Endometrial microvascular endothelial cells (primary cell): ENCODE data around the gene DNMT3B. TPM values are rescaled to one million over a fixed set of nuclear protein-coding genes. Genes with fewer than 3 reads are reported as not detected.

ENCODE experiments used
- in situ Hi-C: cut with HindIII; loops from 2 replicates; pipeline ENCODE4 v1.10.0; 2017; ENCODE audit warnings: low sequenced_read_pairs, low pct_unique_long_range_greater_than_20kb; ENCODE audit errors: inconsistent ontology term
- total RNA-seq: library from RNA; depleted of rRNA; stranded (reverse); fragments of >200 nt; gene quantifications from one replicate; pipeline ENCODE4 v1.2.3, GENCODE V29; 2015; ENCODE audit errors: inconsistent ontology term

DNMT3B gene
- total RNA-seq, 1 donor from 2014 or later: 8.7 TPM

DNA sequence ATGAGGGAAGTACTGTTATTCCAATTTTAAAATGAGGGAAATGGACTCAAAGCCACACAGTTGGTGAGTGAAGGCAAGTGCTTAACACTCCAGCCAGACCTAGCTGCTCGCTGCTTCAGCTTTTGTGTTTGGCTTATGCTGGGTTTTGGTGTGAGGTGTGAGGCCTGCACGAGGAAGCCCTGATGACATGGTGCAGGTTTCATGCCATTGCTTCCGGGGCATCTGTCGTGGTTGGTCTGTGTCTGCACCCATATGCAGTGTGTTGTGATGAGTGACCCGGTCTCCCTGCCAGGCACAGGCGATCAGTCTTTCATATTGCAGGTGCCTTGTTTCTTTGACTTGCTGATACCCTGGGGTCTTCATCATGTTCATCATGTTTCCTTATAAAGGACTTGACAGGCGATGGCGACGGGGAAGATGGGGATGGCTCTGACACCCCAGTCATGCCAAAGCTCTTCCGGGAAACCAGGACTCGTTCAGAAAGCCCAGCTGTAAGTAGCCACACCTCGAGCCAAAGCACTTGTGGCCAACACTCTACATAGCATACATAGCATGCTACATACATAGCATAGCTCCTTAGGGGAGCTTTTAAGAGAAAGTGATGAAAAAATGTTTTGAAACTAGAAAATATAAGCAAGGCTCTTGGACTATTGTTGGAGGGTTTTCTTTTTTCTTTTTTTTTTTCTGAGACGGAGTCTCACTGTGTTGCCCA is 22.3 kb downstream of the DNMT3B start:
- in situ Hi-C loops: loop anchor here (25.0 kb wide), 1 partner anchor 97 kb away; no protein-coding TSS in a partner anchor

DNA sequence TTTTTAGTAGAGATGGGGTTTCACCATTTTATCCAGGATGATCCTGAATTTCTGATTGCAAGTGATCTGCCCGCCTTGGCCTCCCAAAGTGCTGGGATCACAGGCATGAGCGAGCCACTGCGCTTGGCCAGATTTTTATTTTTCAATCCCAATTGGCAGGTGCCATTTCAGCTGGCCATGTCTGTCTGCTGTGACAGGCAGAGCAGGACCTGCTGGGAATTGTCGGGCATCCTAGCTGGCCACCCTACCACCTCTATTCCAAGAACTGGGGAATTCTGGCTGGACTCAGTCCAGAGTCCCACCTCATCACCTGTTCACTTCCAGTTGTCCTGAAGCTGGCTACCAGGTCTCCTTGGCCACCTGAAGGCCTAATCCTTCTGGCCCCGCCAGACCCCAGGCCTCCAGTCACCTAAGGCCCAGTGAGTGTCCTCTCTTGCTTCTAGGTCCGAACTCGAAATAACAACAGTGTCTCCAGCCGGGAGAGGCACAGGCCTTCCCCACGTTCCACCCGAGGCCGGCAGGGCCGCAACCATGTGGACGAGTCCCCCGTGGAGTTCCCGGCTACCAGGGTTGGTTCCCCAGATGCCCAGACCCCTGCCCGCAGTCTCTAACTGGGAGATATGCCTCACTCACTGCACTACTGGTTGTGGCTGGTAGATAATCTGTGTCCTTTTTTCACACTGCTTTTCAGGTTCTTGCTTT is 24.0 kb downstream of the DNMT3B start:
- in situ Hi-C loops: loop anchor here (25.0 kb wide), 1 partner anchor 99 kb away; no protein-coding TSS in a partner anchor

DNA sequence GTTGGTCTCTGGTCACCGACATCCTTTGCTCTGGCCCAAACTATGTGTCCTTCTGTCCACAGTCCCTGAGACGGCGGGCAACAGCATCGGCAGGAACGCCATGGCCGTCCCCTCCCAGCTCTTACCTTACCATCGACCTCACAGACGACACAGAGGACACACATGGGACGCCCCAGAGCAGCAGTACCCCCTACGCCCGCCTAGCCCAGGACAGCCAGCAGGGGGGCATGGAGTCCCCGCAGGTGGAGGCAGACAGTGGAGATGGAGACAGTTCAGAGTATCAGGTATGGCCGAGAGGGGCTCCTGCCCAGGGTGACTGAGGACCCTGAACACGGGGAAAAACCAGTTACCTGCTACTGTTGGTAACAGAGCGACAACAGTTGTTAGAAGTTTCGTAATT is 25.0 kb downstream of the DNMT3B start:
- in situ Hi-C loops: loop anchor here (25.0 kb wide), 1 partner anchor 100 kb away; no protein-coding TSS in a partner anchor

DNA sequence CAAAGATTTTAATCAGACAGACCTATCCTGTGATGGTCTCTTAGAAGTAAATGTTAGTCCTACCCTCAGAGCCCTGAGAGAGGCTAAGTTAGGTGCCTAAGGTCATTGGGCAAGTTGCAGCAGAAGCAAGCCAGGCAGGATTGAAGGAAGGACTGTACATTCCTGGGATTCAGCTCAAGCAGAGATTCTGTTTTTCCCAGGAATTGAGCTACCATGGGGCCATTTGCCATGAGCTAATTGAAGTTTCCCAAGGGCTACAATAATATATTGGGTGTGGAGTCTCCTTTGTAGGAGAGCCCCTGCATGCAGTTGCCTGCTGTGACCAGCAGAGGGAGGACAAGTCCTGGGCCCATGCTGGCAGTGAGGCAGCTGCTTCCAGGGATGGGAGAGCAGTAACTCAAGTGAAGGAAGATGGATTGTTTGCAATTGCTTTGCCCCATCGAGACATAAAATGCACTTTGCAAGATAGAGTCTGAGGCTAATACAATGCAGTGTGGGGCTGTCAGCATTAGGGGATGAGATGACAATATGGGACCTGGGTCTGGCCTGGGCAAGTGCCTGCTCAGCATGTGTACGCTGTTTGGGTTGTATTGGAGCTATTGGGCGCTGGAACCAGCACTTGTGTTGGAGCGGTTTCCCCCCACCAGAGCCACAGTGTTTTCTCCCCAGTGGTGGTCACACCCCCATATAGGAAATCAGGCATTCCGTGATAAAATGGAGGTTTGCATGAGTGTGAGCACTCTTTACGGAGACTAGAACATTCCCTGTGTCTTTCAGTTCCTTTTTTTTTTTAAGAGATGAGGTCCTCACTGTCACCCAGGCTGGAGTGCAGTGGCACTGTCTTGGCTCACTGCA is 27.9 kb downstream of the DNMT3B start:
- in situ Hi-C loops: loop anchor here (25.0 kb wide), 1 partner anchor 103 kb away; no protein-coding TSS in a partner anchor

DNA sequence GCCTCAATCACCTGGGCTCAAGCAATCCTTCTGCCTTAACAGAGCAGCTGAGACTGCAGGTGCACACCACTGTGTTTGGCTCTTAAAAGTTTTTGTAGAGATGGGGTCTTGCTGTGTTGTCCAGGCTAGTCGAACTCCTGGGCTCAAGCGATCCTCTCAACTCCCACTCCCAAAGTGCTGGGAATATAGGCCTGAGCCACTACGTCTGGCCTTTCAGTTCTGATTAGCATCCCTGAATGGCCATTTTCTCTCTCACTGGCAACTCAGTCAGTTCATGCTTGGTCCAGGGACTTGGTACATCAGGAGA is 28.5 kb downstream of the DNMT3B start:
- in situ Hi-C loops: loop anchor here (25.0 kb wide), 1 partner anchor 103 kb away; no protein-coding TSS in a partner anchor

DNA sequence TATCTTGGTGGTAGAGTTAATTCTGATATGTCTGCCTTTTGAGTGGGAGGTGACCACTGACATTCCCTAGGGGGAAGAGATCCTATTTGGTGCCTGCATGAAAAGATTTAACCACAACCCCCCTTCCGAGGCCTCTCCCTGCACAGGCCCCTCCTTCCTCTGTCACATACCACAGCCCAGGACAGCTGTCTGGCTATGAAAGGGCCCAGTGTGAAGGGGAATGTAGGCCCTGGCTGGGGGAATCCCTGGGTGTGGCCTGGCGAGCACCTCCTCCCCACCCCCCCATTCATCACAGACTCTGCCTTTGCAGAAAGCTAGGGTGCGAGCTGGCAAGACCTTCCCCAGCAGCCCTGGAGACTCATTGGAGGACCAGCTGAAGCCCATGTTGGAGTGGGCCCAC is 30.1 kb downstream of the DNMT3B start:
- in situ Hi-C loops: loop anchor here (25.0 kb wide), 1 partner anchor 105 kb away; no protein-coding TSS in a partner anchor

DNA sequence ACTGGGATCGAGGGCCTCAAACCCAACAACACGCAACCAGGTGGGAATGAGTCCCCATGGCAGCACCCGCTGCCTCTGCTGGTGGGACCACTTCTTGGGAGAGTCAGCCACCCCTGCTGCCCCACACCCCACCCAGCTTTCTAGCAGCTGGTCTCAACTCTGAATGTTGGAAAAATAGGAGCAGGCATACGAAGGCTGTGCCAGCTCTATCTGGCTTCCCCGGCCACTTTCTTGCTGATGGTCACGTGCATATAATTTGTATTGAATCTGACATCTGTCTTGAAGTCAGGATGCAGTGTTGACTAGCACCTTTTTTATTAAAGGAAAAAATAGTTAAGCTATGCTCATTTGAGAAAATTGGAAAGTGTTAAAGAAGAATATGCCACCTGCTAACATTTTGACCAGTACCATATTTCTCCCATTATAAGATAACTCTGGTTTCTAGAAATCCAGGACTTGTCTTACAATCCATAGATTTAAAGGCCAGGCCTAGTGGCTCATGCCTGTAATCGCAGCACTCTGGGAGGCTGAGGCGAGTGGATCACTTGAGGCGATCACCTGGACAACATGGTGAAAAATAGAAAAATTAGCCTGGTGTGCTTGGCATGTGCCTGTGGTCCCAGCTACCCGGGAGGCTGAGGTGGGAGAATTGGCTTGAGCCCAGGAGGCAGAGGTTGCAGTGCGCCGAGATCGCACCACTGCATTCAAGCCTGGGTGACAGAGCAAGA is 30.7 kb downstream of the DNMT3B start:
- in situ Hi-C loops: loop anchor here (25.0 kb wide), 1 partner anchor 106 kb away; no protein-coding TSS in a partner anchor

DNA sequence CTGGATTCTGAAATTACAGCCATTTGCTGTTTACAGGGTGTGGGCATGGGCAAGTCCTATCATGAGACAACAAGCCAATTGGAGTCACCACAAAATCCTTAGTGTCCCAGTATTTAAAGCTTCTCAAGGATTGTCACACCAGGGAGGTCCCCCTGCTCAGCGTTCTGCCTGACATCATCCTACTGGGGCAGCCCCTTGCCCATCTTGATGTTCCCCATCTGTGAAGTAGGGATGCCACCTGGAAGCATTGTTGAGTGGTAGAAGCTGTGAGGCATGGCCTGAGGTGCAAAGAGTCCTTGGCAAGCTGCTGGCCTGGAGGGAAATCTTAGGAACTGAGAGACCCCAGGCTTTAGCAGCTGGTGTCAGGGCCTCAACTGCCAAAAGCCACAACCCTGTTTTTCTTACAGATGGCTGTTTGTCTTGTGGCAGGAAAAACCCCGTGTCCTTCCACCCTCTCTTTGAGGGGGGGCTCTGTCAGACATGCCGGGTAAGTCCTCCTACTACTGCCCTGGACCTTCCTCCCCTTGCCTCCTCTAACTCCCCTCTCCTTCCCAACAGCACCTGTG is 34.3 kb downstream of the DNMT3B start:
- in situ Hi-C loops: loop anchor here (25.0 kb wide), 1 partner anchor 109 kb away; no protein-coding TSS in a partner anchor

DNA sequence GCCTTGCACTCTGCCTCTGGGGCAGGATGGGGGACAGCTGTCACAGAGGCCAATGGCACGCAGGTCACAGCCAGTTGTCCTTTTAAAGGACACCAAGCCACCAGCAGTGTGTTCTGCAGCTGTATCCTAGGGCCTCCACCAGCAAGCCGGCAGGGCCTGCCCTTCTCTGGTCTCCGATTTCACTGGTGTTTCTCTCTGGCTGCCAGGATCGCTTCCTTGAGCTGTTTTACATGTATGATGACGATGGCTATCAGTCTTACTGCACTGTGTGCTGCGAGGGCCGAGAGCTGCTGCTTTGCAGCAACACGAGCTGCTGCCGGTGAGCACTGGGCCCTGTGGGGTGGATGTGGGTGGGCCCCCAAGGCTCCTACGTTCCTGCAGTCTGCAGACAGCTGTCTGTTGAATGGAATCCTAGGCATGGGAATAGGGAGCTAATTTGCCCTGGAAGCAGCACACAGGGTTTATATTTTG is 34.8 kb downstream of the DNMT3B start:
- in situ Hi-C loops: loop anchor here (25.0 kb wide), 1 partner anchor 110 kb away; no protein-coding TSS in a partner anchor

DNA sequence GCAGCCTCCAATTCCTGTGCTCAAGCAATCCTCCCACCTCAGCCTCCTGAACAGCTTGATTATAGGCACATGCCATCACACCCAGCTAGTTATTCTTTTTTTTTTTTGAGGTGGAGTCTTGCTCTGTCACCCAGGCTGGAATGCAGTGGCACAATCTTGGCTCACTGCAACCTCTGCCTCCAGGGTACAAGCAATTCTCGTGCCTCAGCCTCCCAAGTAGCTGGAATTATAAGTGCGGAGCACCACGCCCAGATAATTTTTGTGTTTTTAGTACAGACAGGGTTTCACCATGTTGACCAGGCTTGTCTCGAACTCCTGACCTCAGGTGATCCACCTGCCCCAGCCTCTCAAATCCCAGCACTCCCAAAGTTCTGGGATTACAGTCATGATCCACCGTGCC is 35.4 kb downstream of the DNMT3B start:
- in situ Hi-C loops: loop anchor here (25.0 kb wide), 1 partner anchor 110 kb away; no protein-coding TSS in a partner anchor

DNA sequence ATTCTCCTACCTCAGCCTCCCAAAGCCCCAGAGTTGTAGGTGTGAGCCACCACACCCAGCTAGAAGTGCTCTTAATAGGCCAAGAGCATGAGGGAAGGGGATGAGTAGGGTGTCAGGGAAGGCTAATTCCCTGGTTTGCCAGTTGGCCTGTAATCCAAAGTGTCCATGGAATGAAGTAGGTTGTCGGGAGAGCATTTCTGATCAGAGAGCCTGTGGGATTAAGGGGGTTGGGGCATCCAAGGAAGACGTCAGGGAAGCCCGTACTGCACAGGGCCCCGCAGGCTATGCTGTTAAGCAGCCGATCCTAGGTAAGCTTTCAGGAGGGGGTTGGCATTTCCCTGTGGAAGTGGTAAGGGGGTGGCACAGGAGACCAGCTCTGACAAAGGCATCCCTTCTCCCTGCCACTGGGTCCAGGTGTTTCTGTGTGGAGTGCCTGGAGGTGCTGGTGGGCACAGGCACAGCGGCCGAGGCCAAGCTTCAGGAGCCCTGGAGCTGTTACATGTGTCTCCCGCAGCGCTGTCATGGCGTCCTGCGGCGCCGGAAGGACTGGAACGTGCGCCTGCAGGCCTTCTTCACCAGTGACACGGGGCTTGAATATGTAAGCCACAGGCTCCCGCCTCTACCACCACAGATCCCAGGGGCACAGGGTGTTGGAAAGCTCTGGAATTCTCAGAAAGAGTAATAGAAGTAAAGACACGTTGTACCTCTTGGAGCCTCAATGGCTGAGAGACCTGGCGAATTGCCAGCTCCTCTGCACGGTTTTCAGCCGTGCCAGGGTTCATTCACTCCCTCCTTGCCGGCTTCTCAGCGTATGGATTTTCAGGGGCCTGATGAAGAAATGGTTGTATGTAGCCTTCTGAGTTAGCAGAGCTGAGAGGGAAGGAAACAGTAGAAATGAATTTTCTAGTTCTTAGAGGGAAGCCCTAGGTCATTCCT is 36.1 kb downstream of the DNMT3B start:
- in situ Hi-C loops: loop anchor here (25.0 kb wide), 1 partner anchor 111 kb away; no protein-coding TSS in a partner anchor

DNA sequence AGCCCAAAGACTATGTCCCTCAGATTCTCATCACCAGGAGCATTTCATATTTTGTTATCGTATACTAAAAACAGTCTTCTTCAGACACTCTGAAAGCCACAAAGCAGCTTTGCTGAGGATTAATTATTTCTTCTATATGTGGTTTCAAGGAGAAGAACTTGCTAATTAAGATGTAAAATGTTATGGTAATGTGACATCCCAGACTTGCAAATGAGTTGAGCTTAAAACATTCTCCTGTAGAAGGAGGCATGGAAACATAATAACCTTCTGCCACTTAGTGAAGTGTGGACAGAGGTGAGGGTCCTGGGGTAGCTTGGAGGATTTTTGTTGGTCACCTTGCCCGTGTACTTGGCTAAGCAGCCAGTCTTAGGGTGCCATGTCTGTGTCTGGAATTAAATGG is 40.9 kb downstream of the DNMT3B start:
- in situ Hi-C loops: no loop called here

DNA sequence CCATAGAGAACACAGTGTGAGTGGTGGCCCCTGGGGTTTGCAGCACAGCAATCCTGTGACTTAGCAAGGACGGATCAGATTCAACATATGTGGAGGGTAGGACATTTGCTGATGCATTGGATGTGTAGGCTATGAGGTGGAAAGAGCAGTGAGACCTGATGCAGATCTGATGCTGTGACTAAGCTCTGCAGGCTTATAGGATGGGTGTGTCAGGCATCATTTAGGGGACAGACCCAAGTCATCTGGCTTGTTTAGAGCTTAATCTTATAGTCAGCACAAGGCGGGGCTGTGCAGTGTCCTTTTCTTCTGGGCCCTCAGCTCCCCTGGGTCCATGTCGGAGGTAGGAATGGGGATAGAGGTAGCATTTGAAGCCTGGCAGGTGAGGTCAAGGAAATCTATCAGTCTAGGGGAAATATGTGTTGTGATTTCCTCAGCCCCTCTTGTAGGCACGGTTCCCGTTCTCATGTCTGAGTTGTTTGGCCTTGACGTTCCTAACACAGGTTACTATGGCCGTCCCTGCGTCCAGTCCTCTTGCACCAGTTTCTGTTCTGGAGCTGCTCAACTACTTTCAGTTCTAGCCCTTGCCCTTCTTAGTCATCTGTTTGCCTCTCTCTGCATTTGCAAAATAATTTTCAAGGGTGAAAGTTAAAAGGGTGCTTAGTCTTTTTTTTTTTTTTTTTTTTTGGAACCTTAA is 42.0 kb downstream of the DNMT3B start:
- in situ Hi-C loops: no loop called here

DNA sequence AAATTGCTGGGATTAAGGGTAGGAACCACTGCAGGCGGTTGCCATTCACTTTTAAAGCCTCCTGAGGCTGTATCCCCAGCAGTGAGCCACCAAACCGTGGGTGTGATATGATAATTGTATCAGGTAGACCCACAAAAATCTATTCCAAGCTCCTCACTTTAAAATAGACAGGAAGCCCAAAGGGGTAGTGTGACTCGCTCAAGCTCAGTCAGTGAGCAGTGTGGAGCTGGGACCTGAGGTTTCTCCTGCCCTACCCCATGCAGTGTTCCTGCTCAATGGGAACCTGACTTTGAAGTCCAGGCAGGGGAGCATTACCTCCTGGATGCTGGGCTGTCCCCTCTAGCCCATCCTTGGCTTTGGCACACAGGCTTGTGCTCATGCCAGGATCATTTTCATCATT is 42.6 kb downstream of the DNMT3B start:
- in situ Hi-C loops: no loop called here

DNA sequence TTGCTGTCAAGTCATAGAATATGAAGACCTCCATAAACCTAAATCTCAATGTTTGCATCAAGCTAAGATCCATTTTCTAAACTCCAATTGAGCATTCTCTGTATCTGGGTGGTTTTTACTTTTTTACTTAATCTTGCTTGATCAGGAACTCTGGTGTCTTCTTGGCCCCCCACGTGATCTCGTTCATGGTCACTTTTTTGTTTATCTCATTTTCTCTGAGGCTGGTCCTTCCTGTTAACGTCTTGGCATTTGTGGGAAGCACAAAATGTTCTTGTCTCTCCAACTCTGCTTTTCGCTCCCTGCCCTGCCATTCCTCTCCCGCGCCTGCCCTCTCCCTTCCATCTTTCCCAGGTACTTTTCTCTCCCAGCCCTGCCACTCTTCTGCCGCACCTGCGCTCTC is 43.5 kb downstream of the DNMT3B start:
- in situ Hi-C loops: no loop called here

DNA sequence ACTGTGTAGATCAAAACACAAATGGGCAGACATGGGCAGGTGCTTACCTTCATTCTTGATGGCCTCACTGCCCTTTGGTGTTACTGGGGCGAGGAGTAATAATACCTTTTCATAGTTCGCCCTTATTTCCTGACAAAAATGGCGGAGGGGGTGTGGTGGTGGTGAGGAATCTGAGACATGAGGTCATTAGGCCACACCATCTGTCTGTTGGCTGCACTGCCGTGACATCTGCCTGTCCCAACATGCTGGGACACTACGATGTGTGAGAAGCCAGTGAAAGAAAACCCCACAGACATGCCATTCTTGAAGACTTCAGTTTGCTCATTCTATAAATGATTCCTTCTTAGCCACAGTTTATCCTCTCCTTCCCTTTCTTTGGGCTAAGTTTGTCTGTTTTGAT is 44.2 kb downstream of the DNMT3B start:
- in situ Hi-C loops: no loop called here
